GM12878 (cell line): ENCODE measurements around the gene SHC3. TPM values are rescaled to one million over a fixed set of nuclear protein-coding genes. Genes with fewer than 3 reads are reported as not detected.

Experiments used
- CHD2 ChIP-seq: IDR thresholded peaks from 2 replicates; pipeline ENCODE4 v1.6.1; 2011; ENCODE audit warnings: low read depth, low read length, improper control_type of control experiment, borderline replicate concordance
- HDGF ChIP-seq: fragments of 450-650 bp; IDR thresholded peaks from 2 replicates; pipeline ENCODE4 v1.6.1; 2016; ENCODE audit warnings: antibody characterized with exemption
- MTA2 ChIP-seq: fragments of 450-650 bp; IDR thresholded peaks from 2 replicates; pipeline ENCODE4 v1.6.1; 2016; ENCODE audit warnings: low read depth, mild to moderate bottlenecking, moderate library complexity
- POU2F2 ChIP-seq: IDR thresholded peaks from 3 replicates; pipeline ENCODE4 v1.6.1; 2011; ENCODE audit warnings: low read depth, mild to moderate bottlenecking, low read length, borderline replicate concordance
- TCF12 ChIP-seq: IDR thresholded peaks from 2 replicates; pipeline ENCODE4 v1.6.1; 2011; ENCODE audit warnings: low read depth, mild to moderate bottlenecking, low read length
- ZBTB33 ChIP-seq: fragments of 450-650 bp; IDR thresholded peaks from 2 replicates; pipeline ENCODE4 v1.6.1; 2017; ENCODE audit warnings: mild to moderate bottlenecking
- ZNF592 ChIP-seq: fragments of 450-650 bp; IDR thresholded peaks from 2 replicates; pipeline ENCODE4 v1.6.1; 2017; ENCODE audit warnings: mild to moderate bottlenecking, moderate library complexity
- polyA plus RNA-seq, 11 experiments: library from polyadenylated mRNA; depleted of rRNA in 4 of 11; unstranded in 6 of 11; stranded (reverse) in 5 of 11; fragments of >200 nt; fragmentation: Nextera tagmentation in 4 of 11; fragmentation: Illumina TruSeq in 1 of 11; extraction: Ambion mirVana in 4 of 11; extraction: Trizol in 1 of 11; gene quantifications; 1 replicate in 1 of 11; 2 replicates in 10 of 11; pipeline versions ENCODE4 v1.2.1 to v1.2.3, GENCODE V29; 2011 to 2016; ENCODE audit warnings: inconsistent platforms in 2 of 11, missing spikeins in 2 of 11, low read depth in 1 of 11
- total RNA-seq, 4 experiments: library from RNA; depleted of rRNA in 3 of 4; stranded (reverse); fragments of >200 nt in 3 of 4; fragmentation: Illumina TruSeq in 1 of 4; extraction: Trizol in 1 of 4; gene quantifications; 2 replicates each; pipeline versions ENCODE4 v1.2.1 to v1.2.3, GENCODE V29; 2013 to 2021

SHC3 gene
- total and polyA plus RNA-seq, 10 of the 15 experiments (the other 5 are each of a cell fraction or from before 2014, with no cell fraction given) = 0.01 to 0.06 TPM; not detected in 8

GRCh38 chr9:89171231-89171630, 7.4 kb downstream of the SHC3 start (continued):
- no peak for TF ChIP-seq ZNF592
- no peak for TF ChIP-seq ZBTB33
- TF ChIP-seq POU2F2 = no peak
- no peak for TF ChIP-seq MTA2
- no peak for TF ChIP-seq TCF12
- TF ChIP-seq CHD2 = no peak
- no peak for TF ChIP-seq HDGF
